ENCODE results near the gene ME2.

DNA sequence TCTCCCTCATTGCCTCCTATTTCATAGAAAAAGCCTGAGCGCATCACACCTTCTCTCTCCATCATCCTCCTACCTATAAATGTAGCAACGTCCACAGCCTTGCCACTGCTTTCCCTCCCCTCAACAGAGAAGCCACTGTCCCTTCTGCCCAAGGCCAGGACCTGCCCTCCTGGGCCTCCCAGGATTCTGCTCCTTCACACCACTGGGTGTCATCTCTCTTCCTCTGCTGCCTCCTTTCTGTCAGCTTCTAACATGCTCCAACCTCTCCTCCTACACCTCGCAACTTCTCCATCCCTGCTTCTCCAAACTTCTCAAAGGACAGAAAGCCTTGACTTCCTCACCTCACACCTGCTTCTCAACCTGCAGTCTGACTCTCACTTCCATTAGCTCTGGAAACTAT is 21.2 kb upstream of the ME2 start:
- TF ChIP-seq, protein P1, sequence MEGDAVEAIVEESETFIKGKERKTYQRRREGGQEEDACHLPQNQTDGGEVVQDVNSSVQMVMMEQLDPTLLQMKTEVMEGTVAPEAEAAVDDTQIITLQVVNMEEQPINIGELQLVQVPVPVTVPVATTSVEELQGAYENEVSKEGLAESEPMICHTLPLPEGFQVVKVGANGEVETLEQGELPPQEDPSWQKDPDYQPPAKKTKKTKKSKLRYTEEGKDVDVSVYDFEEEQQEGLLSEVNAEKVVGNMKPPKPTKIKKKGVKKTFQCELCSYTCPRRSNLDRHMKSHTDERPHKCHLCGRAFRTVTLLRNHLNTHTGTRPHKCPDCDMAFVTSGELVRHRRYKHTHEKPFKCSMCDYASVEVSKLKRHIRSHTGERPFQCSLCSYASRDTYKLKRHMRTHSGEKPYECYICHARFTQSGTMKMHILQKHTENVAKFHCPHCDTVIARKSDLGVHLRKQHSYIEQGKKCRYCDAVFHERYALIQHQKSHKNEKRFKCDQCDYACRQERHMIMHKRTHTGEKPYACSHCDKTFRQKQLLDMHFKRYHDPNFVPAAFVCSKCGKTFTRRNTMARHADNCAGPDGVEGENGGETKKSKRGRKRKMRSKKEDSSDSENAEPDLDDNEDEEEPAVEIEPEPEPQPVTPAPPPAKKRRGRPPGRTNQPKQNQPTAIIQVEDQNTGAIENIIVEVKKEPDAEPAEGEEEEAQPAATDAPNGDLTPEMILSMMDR (conservative IDR thresholded peaks at IDR 0.05) = no peak
- no peak for TF ChIP-seq ZFX (IDR thresholded peaks at IDR 0.05)
